Endothelial cell (in vitro differentiated cells): ENCODE data around the gene CDC42BPA. TPM values are rescaled to one million over a fixed set of nuclear protein-coding genes. Genes with fewer than 3 reads are reported as not detected.
"Not testable (repeated sequence)": the region's sequence is repeated elsewhere in the genome, so short reads cannot be mapped to it uniquely, and the experiment has no call there.

Experiments
- DNase-seq: peaks from one replicate; pipeline ENCODE4 v3.0.0; 2021; ENCODE audit warnings: low spot score
- H3K27ac Mint-ChIP-seq: one replicate; pipeline ENCODE4 v1.8.0; 2021; ENCODE audit warnings: mixed read lengths, inconsistent platforms; ENCODE audit not compliant: unreplicated experiment
- H3K27me3 Mint-ChIP-seq: one replicate; pipeline ENCODE4 v1.8.0; 2021; ENCODE audit warnings: mild to moderate bottlenecking, moderate library complexity, mixed read lengths, inconsistent platforms; ENCODE audit not compliant: unreplicated experiment
- H3K36me3 Mint-ChIP-seq: one replicate; pipeline ENCODE4 v1.8.0; 2021; ENCODE audit warnings: mild to moderate bottlenecking, low read depth, mixed read lengths, inconsistent platforms; ENCODE audit not compliant: unreplicated experiment
- H3K4me1 Mint-ChIP-seq: one replicate; pipeline ENCODE4 v1.8.0; 2021; ENCODE audit warnings: mild to moderate bottlenecking, mixed read lengths, inconsistent platforms; ENCODE audit not compliant: unreplicated experiment
- H3K4me3 Mint-ChIP-seq: one replicate; pipeline ENCODE4 v1.8.0; 2021; ENCODE audit warnings: mild to moderate bottlenecking, mixed read lengths, inconsistent platforms; ENCODE audit not compliant: unreplicated experiment
- H3K9me3 Mint-ChIP-seq: one replicate; pipeline ENCODE4 v1.8.0; 2021; ENCODE audit warnings: mixed read lengths, inconsistent platforms; ENCODE audit not compliant: unreplicated experiment
- CTCF ChIP-seq: fragments of 200-600 bp; sonication (generic); IDR thresholded peaks from one replicate; pipeline ENCODE4 v1.5.0; 2021; ENCODE audit warnings: antibody characterized with exemption; ENCODE audit not compliant: unreplicated experiment
- total RNA-seq: library from RNA; stranded (reverse); fragmentation: NEBNext Ultra II Directional; extraction: Animal tissue kit (Norgen Biotek cat#: 25700); gene quantifications from one replicate; pipeline ENCODE4 v1.2.1, GENCODE V29; 2021; ENCODE audit not compliant: unreplicated experiment

CDC42BPA gene
- total RNA-seq, 1 donor from 2014 or later: 41.4 TPM

GRCh38 chr1:227152525-227152924, 165.8 kb downstream of the CDC42BPA start:
- Mint-ChIP-seq H3K27ac (no peak overlapping the region), H3K4me3 (no peak overlapping the region), H3K4me1 (peaks cover 4% of the 10 kb centered on the region), H3K27me3 (no peaks in the 10 kb centered on the region), H3K36me3 (no peaks in the 10 kb centered on the region), H3K9me3 (no peaks in the 10 kb centered on the region)
- no peak for DNase-seq
- no peak for TF ChIP-seq CTCF

GRCh38 chr1:227140376-227140775, 177.9 kb downstream of the CDC42BPA start:
- no peak overlapping the region for H3K4me3 Mint-ChIP-seq
- H3K27me3 Mint-ChIP-seq: peaks cover 2% of the 10 kb centered on the region
- H3K4me1 Mint-ChIP-seq: peaks cover 6% of the 10 kb centered on the region
- H3K9me3 Mint-ChIP-seq: no peaks in the 10 kb centered on the region
- TF ChIP-seq CTCF: no peak
- H3K27ac Mint-ChIP-seq: no peak overlapping the region
- no peaks in the 10 kb centered on the region for H3K36me3 Mint-ChIP-seq
- DNase-seq: no peak

GRCh38 chr1:227136210-227136820, 182.0 kb downstream of the CDC42BPA start:
- H3K36me3 Mint-ChIP-seq: peaks cover 14% of the 10 kb centered on the region
- peaks cover 6% of the 10 kb centered on the region for H3K4me1 Mint-ChIP-seq
- TF ChIP-seq CTCF: no peak
- no peak overlapping the region for H3K4me3 Mint-ChIP-seq
- no peaks in the 10 kb centered on the region for H3K9me3 Mint-ChIP-seq
- DNase-seq: no peak
- peaks cover 3% of the 10 kb centered on the region for H3K27me3 Mint-ChIP-seq
- H3K27ac Mint-ChIP-seq: no peak overlapping the region

GRCh38 chr1:227134686-227135314, 183.5 kb downstream of the CDC42BPA start:
- H3K27ac Mint-ChIP-seq: no peak overlapping the region
- H3K27me3 Mint-ChIP-seq: peaks cover 3% of the 10 kb centered on the region
- H3K9me3 Mint-ChIP-seq: no peaks in the 10 kb centered on the region
- no peak for TF ChIP-seq CTCF
- no peak for DNase-seq
- H3K4me1 Mint-ChIP-seq: peaks cover 9% of the 10 kb centered on the region
- peaks cover 20% of the 10 kb centered on the region for H3K36me3 Mint-ChIP-seq
- no peak overlapping the region for H3K4me3 Mint-ChIP-seq

GRCh38 chr1:227132695-227133094, 185.6 kb downstream of the CDC42BPA start:
- not testable (repeated sequence) for H3K4me1 Mint-ChIP-seq, H3K27me3 Mint-ChIP-seq, DNase-seq, H3K9me3 Mint-ChIP-seq, H3K4me3 Mint-ChIP-seq, H3K27ac Mint-ChIP-seq
- peaks cover 20% of the 10 kb centered on the region for H3K36me3 Mint-ChIP-seq
